Ishikawa (cell line): ENCODE results near the gene SKI.

ENCODE experiments used
- CEBPB ChIP-seq: IDR thresholded peaks from 2 replicates; pipeline ENCODE4 v1.6.1; 2012
- CREB1 ChIP-seq: IDR thresholded peaks from 2 replicates; pipeline ENCODE4 v1.6.1; 2012; ENCODE audit warnings: low read depth
- EGR1 ChIP-seq: IDR thresholded peaks from 2 replicates; pipeline ENCODE4 v1.6.1; 2012
- EP300 ChIP-seq: IDR thresholded peaks from 2 replicates; pipeline ENCODE4 v1.6.1; 2012; ENCODE audit warnings: borderline replicate concordance
- FOXM1 ChIP-seq: IDR thresholded peaks from 2 replicates; pipeline ENCODE4 v1.6.1; 2012; ENCODE audit warnings: low read depth, borderline replicate concordance
- MAX ChIP-seq: IDR thresholded peaks from 2 replicates; pipeline ENCODE4 v1.6.1; 2012
- NFIC ChIP-seq: IDR thresholded peaks from 2 replicates; pipeline ENCODE4 v1.6.1; 2012
- RAD21 ChIP-seq: IDR thresholded peaks from 2 replicates; pipeline ENCODE4 v1.6.1; 2012; ENCODE audit warnings: low read depth
- REST ChIP-seq: IDR thresholded peaks from 2 replicates; pipeline ENCODE4 v1.6.1; 2012; ENCODE audit warnings: low read depth, mild to moderate bottlenecking
- TAF1 ChIP-seq: IDR thresholded peaks from 2 replicates; pipeline ENCODE4 v1.6.1; 2012; ENCODE audit warnings: low read depth, mild to moderate bottlenecking
- TCF12 ChIP-seq: IDR thresholded peaks from 2 replicates; pipeline ENCODE4 v1.6.1; 2012; ENCODE audit warnings: low read depth
- TEAD4 ChIP-seq: IDR thresholded peaks from 2 replicates; pipeline ENCODE4 v1.6.1; 2012
- USF1 ChIP-seq: IDR thresholded peaks from 2 replicates; pipeline ENCODE4 v1.6.1; 2012
- YY1 ChIP-seq: IDR thresholded peaks from 2 replicates; pipeline ENCODE4 v1.6.1; 2012; ENCODE audit warnings: low read depth
- ZBTB7A ChIP-seq: IDR thresholded peaks from 2 replicates; pipeline ENCODE4 v1.6.1; 2012; ENCODE audit warnings: low read depth

The SKI gene

GRCh38 chr1:2239013-2239370 lies 10.9 kb downstream of the SKI start:
- no peak for TF ChIP-seq NFIC
- no peak for TF ChIP-seq YY1
- no peak for TF ChIP-seq TCF12
- no peak for TF ChIP-seq RAD21
- TF ChIP-seq TAF1: no peak
- no peak for TF ChIP-seq ZBTB7A
- no peak for TF ChIP-seq USF1
- no peak for TF ChIP-seq EGR1
- TF ChIP-seq FOXM1: no peak
- TF ChIP-seq REST: no peak
- no peak for TF ChIP-seq CEBPB
- no peak for TF ChIP-seq TEAD4
- TF ChIP-seq MAX: no peak
- TF ChIP-seq CREB1: no peak
- no peak for TF ChIP-seq EP300

GRCh38 chr1:2239384-2239985 lies 11.4 kb downstream of the SKI start:
- TF ChIP-seq NFIC (no peak), TCF12 (no peak), REST (no peak), USF1 (no peak), EP300 (no peak), YY1 (no peak), RAD21 (no peak)

GRCh38 chr1:2240270-2241156 lies 12.4 kb downstream of the SKI start:
- TF ChIP-seq TAF1 (no peak), USF1 (no peak), NFIC (peak; percentile 41; the same call in 1 of the 2 replicates)

GRCh38 chr1:2241820-2242219 lies 13.7 kb downstream of the SKI start:
- no peak for TF ChIP-seq EGR1
- TF ChIP-seq CREB1: no peak
- no peak for TF ChIP-seq MAX

GRCh38 chr1:2242814-2243725 lies 15.0 kb downstream of the SKI start:
- TF ChIP-seq TEAD4: no peak
- TF ChIP-seq NFIC: no peak
- TF ChIP-seq CREB1: no peak
- no peak for TF ChIP-seq EGR1
- TF ChIP-seq CEBPB: no peak
- no peak for TF ChIP-seq RAD21
- no peak for TF ChIP-seq YY1
- TF ChIP-seq TCF12: no peak
- no peak for TF ChIP-seq FOXM1
- no peak for TF ChIP-seq TAF1
- no peak for TF ChIP-seq REST
- TF ChIP-seq USF1: no peak
- TF ChIP-seq MAX: no peak
- no peak for TF ChIP-seq ZBTB7A
- TF ChIP-seq EP300: no peak
